HL-60/S4 treated with retinoic acid at 250 ng/mL for 4 days and 3 days (cell line): ENCODE data around the gene FXYD4.
"Not testable (repeated sequence)": the region's sequence is repeated elsewhere in the genome, so short reads cannot be mapped to it uniquely, and the experiment has no call there.

Experiments
- in situ Hi-C: fragments of 300-500 bp; cut with MboI; formaldehyde crosslinking; loops from 2 replicates; pipeline ENCODE4 v1.7.0; 2022; ENCODE audit warnings: low sequenced_read_pairs

Gene FXYD4

GRCh38 chr10:43374194-43374593 lies 2.8 kb downstream of the FXYD4 start:
- in situ Hi-C loops = no loop called here

DNA sequence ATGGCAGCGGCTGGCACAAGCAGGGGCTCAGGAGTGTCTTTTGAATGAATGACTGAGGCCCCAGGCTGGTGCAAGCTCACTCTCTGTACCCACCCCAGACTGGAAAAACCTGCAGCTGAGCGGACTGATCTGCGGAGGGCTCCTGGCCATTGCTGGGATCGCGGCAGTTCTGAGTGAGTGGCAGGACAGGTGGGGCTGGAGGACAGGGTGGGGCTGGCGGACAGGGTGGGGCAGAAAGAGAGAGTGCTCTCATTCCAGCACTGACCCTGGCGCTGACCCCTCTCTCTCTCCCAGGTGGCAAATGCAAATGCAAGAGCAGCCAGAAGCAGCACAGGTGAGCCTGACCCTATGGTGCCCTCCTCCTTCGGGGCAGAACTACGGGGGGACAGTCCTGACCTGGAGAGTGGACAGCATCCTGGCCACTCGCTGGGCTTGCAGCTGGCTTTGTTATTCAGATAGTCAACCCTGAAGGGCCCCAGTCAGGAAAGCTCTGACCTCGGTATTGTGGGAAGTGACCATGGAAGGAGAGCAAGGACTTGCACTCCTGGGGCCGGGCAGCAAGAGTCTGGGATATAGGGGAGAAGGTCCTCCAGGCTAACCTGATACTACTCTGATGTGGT lies 4.1 kb downstream of the FXYD4 start:
- in situ Hi-C loops = no loop called here

DNA sequence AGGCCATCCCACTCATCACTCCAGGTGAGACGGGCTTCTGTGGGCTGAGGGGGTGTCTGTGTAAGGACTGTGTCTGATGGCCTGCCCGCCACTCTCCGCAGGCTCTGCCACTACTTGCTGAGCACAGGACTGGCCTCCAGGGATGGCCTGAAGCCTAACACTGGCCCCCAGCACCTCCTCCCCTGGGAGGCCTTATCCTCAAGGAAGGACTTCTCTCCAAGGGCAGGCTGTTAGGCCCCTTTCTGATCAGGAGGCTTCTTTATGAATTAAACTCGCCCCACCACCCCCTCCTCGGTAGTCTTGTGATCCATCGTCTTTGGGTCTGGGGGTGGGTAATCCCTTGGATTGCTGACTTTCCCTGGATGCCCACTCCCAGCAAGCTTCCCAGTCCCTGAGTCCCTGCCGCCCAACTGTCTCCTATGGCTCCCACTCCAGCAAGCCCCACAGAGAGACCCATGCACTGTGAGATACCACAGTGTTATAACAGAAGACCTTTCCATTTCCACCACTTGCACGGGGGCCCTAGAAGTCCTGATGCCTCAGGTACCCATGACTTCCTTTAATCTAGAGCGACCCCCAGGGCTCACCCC lies 4.7 kb downstream of the FXYD4 start:
- in situ Hi-C loops = no loop called here

DNA sequence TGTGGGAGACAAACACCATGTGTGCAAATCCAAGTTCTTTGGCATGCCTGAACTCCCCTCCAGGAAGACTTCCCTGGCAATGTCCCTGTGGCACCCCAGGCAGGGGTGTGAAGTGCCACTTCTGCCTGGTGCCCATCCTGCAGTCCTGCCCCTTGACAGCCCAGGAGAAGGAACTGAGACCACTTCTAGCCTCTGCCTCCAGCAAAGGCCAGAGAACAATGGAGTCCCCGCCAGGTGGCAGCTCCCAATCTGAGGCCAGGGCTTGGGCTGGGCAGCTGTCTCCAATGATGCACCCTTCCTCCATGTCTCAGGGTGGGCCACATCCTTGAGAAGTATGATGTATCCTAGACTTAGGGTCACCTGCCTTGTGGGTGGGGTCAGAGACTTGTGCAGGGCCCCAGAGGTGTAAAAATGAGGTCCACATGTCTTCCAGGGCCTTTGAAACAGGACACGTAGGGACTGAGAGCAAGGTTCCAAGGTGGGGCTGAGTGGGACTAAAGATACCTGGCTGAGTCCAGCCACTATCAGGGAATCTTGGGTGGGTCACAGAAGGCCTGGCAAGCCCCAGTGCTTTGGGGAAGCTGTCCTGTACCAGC lies 5.5 kb downstream of the FXYD4 start:
- in situ Hi-C loops = no loop called here

- in situ Hi-C loops = no loop called here
Measured at GRCh38 chr10:43377424-43377883, 6.0 kb downstream of the FXYD4 start.

DNA sequence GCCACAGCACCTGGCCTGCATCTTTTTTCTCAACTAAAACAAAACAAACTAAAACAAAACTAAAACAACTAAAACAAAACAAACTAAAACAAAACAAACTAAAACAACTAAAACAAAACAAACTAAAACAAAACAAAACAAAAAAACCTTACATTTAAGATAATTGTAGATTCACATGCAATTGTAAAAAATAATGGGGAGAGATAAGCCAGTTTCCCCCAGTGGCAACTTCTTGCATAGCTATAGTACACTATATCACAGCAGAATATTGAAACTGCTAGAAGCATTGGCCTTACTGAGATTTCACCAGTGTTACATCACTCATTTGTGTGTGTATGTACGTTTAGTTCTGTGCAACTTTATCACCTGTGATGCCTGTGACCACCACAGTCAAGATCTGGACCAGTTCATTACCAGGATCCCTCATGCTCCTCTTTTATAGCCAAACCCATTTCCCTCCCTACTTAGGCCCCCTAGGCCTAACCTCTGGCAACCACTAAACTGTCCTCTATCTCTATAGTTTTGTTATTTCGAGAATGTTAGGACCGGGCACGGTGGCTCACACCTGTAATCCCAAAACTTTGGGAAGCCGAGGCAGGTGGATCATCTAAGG lies 9.3 kb downstream of the FXYD4 start:
- in situ Hi-C loops = no loop called here

DNA sequence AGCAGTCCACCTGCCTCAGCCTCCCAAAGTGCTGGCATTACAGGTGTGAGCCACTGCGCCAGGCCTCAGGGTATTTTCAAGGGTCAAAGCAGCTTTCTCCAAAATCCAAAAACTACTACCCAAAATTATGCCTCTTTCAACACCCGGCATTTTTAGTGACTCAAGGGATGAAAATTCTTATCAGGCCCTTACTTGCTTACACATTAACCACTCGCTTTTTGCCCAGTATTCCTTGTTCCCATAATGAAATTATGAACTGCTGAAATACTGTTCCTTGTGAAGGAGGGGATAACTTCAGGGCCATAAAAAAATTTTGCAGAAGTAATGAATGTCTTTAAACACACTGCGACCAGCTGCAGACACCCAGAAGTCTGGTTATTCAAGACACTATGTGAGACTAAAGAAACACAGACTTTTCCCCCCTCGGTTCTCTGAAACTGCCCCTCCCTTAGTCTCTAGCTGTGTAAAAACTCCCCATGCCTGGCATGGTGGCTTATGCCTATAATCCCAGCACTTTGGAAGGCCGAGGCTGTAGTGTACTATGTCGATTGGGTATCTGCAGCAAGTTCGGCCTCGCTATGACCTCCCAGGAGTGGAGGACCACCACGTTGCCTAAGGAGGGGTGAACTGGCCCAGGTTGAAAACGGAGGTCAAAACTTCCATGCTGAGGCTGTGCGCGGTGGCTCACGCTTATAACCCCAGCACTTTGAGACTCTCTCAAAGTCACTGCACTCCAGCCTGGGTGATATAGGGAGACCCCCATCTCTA lies 12.0 kb downstream of the FXYD4 start:
- in situ Hi-C loops = no loop called here

GRCh38 chr10:43384252-43385221 lies 13.1 kb downstream of the FXYD4 start:
- in situ Hi-C loops = no loop called here

- in situ Hi-C loops = no loop called here
Measured at GRCh38 chr10:43385412-43386004, 14.1 kb downstream of the FXYD4 start.

- in situ Hi-C loops = no loop called here
Measured at GRCh38 chr10:43386549-43386948, 15.1 kb downstream of the FXYD4 start.

GRCh38 chr10:43386981-43387677 lies 15.7 kb downstream of the FXYD4 start:
- in situ Hi-C loops = no loop called here

- in situ Hi-C loops = no loop called here
Measured at GRCh38 chr10:43387678-43388032, 16.2 kb downstream of the FXYD4 start.

DNA sequence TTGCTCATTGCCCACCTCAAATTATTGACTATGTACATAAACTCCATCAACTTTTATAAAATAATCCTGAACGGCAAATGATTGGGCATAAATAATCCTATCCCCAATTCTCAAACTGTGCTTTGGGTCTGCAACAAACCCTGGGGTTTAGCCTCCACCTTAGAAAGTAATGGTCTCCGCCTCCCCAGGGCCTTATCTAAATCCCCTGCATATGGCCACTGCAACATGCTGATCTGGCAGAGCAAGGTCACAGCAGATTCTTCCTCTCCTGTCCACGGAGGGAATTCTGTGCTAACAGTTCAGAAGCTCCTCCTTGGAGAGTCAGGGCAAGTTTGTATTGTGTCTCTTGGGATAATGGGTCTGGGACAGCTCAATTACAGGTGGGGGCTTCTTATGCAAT lies 18.4 kb downstream of the FXYD4 start:
- in situ Hi-C loops = no loop called here

DNA sequence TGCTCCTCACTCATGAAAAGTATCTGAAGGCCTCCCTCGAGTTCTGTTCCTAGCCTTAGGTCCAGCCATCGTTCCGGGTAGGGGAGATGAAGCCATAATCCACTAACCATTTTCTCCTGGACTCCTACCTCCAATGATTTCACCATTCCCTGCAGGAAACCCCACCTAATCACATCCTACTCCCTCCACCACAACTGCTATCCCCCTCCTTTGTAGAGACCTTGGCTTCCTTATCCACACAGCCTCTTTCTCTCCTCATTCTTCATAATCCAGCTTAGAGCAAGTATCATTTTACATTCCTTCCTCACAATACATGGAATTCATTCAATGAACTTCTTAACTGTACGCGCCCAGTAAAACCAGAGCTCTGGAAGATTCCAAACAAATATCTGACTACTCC lies 18.9 kb downstream of the FXYD4 start:
- in situ Hi-C loops = no loop called here

DNA sequence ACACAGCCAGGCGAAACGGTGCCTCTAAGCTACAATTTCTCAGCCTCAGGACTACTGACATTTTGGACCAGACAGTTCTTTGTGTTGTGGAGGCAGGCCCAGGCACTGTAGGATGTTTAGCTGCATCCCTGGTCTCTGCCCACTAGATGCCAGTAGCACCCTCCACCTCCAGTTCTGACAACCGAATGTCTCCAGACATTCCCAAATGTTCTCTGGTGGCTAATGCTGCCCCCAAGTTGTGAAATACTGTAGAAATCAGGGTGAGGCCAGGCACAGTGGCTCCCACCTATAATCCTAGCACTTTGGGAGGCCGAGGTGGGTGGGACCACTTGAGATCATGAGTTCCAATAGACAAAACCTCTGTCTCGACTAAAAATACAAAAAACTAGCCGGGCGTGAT lies 19.3 kb downstream of the FXYD4 start:
- in situ Hi-C loops = no loop called here

DNA sequence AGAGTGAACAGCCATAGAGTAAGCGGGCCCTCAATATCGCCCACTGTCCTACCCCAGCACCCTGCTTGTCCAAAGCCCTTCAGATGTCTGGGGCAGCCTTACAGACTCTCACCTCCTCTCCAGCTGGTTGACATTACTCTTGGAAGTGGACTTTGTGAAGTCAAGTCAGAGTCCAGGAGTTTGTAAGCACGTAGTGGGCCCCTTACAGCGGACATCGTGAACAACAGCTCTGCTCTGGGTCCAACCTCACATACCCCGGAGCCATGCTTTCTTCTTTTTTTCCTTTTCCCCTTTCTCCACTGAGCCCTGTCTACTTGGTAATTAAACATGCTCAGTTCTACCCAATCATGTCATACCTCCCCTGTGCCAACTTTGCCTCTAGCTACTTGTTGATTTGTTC lies 20.1 kb downstream of the FXYD4 start:
- in situ Hi-C loops = no loop called here

DNA sequence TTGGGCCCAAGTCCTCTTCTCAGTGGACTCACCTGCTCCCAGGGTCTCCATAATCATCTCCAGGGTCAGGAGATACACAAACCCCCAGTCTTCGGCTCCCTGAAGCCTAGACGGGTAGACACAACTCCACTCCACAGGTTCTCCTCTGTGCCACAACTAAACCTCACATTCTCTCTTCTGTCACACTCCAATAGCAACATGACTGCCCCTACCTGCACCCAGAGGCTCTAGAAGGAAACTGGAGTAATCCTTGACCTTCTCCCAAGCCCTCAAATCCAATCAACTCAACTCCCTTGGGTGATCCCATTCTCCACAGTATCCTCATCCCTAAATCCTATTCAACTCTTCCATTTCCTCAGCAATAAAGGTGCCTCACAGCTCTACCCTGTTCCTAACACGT lies 21.3 kb downstream of the FXYD4 start:
- in situ Hi-C loops = no loop called here

GRCh38 chr10:43393186-43393585 lies 21.8 kb downstream of the FXYD4 start:
- in situ Hi-C loops = not testable (repeated sequence)

GRCh38 chr10:43393606-43394360 lies 22.3 kb downstream of the FXYD4 start:
- in situ Hi-C loops = no loop called here
